Left cardiac atrium (tissue), 4 donors: ENCODE measurements around the gene CLCF1. TPM values are rescaled to one million over a fixed set of nuclear protein-coding genes. Genes with fewer than 3 reads are reported as not detected.
A peak's percentile ranks its signal among the peaks of the same experiment; 100 is the strongest.
"Not testable (repeated sequence)": the region's sequence is repeated elsewhere in the genome, so short reads cannot be mapped to it uniquely, and the experiment has no call there.

Experiments
- ATAC-seq, 2 donors: fragments of 200-7000 bp; cut with Tn5 transposase; one replicate each; pipeline ENCODE4 v1.9.1; 2020; ENCODE audit warnings: mild to moderate bottlenecking in 2 of 2, moderate library complexity in 2 of 2
- DNase-seq: peaks from one replicate; pipeline ENCODE4 v3.0.0-alpha.2; 2020
- intact Hi-C, 2 donors: fragments of 100-400 bp; cut with DNase I; formaldehyde crosslinking; loops; one replicate each; pipeline versions ENCODE4 v1.14.1 to v1.15.1; 2022 to 2023
- total RNA-seq, 2 donors: library from RNA; stranded (reverse); fragmentation: NEBNext Ultra II Directional; extraction: Animal tissue kit (Norgen Biotek cat#: 25700); gene quantifications; one replicate each; pipeline ENCODE4 v1.2.1, GENCODE V29; 2021
- donor health status: DM: no; HTN: yes; CAD: no.
- donor health status: DM: no; HTN: yes; CAD: no; lungs with severe emphysema.
- donor health status: DM: yes; HTN: yes; CAD: no.
- donor health status: Dilated cardiomyopathy.

Gene CLCF1
- total RNA-seq, 2 donors from 2014 or later, result 1.1 to 4.6 TPM

GRCh38 chr11:67409781-67410368 is 36.5 kb upstream of the CLCF1 start:
- ATAC-seq (no peak), DNase-seq (no peak)
- intact Hi-C loops, result loop anchor here in 1 of 2 donors (10.0 kb wide), 1 partner anchor 55 kb away; the partner anchor contains the start of gene TMEM134

GRCh38 chr11:67409261-67409666 is 35.9 kb upstream of the CLCF1 start:
- intact Hi-C loops, result loop anchor here in 1 of 2 donors (10.0 kb wide), 1 partner anchor 56 kb away; the partner anchor contains the start of gene TMEM134

DNA sequence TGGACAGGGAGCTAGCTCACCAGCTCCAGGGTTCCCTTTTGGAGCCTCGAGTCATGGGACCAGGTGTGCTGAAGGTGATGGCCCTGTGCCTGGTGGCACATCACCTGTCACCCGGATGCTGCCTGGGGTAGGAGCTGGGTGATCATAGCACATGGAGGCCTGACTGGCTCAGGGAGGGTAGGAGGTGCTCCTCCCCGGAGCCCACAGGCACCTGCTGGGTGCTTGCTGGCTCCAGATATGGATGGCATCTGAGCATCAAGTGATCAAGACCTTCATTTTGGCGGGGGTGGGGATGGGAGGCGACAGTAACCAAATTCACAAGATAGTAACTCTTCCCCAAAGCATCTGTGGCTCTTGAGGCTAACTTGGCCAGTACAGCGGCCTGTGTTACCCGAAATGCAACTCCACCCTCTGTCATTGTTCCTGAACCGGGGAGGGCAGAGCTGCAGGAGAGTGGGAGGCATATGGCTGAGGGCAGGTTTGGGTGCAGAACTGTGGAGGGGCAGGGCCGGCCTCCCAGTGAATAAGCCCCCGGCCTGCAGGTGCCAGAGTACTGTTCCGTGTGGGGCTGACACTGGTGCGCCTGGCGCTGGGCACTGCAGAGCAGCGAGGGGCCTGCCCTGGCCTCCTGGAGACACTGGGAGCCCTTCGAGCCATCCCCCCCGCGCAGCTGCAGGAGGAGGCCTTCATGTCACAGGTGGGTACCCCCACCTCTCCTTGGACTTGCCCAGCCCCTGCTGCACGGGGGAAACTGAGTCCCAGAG is 35.2 kb upstream of the CLCF1 start:
- no peak for ATAC-seq
- intact Hi-C loops, result loop anchor here in 1 of 2 donors (10.0 kb wide), 1 partner anchor 56 kb away; the partner anchor contains the start of gene TMEM134

More at GRCh38 chr11:67409261-67409666, 35.9 kb upstream of the CLCF1 start:
- ATAC-seq (peak in 1 of 2 donors; percentile 14), DNase-seq (no peak)

DNA sequence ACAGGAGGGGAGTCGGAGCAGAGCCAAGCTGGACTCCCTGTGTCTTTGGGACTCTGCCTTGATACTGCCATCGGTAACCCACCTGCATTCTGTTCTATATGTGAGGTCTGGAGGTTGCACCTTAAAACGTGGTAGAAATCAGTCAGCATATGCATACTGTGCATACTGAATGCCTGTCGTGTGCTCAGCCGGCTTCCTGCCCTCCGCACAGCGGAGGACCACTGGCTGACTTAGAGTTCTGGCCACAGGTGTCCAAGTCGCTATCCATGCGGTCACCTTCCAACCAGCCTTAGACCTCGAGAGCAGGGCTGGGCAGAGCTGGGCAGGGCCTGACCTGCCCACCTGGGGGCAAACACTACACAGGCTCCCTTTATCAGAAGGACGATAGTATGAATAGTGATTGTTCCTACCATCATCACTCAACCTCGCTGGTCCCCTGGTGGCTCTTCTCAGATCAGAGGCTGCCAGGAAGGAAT is 34.3 kb upstream of the CLCF1 start:
- intact Hi-C loops, result loop anchor here in 1 of 2 donors (10.0 kb wide), 1 partner anchor 57 kb away; the partner anchor contains the start of gene TMEM134
- ATAC-seq (no peak), DNase-seq (no peak)

More for the DNA sequence above, 35.2 kb upstream of the CLCF1 start:
- DNase-seq, result no peak

- ATAC-seq (peak; percentile 28 to 40), DNase-seq (no peak)
- intact Hi-C loops, result loop anchor here in 1 of 2 donors (10.0 kb wide), 1 partner anchor 58 kb away; the partner anchor contains the start of gene TMEM134
Measured at GRCh38 chr11:67406969-67407687, 33.7 kb upstream of the CLCF1 start.

DNA sequence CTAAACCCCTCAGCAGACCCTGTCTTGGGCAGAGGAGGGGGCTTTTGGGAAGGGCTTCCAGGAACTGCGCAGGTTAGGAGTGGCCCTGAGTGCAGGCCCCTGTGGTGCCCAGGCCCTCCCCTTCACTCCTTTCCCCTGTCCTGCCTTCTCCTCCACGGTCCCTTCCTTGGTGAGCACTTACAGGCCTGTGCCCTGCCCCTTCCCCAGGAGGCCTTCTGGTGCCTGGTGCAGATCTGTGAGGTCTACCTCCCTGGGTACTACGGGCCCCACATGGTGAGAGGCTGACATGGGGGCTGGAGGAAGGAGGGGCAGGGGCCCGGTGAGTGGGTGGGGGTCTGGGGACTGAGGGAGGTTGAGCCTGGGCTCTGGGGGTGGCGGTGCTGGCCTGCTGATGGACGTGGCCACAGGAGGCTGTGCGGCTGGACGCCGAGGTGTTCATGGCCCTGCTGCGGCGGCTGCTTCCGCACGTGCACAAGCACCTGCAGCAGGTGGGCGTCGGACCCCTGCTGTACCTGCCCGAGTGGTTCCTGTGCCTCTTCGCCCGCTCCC is 33.1 kb upstream of the CLCF1 start:
- ATAC-seq (no peak), DNase-seq (no peak)
- intact Hi-C loops, result loop anchor here in 1 of 2 donors (10.0 kb wide), 1 partner anchor 58 kb away; the partner anchor contains the start of gene TMEM134

DNA sequence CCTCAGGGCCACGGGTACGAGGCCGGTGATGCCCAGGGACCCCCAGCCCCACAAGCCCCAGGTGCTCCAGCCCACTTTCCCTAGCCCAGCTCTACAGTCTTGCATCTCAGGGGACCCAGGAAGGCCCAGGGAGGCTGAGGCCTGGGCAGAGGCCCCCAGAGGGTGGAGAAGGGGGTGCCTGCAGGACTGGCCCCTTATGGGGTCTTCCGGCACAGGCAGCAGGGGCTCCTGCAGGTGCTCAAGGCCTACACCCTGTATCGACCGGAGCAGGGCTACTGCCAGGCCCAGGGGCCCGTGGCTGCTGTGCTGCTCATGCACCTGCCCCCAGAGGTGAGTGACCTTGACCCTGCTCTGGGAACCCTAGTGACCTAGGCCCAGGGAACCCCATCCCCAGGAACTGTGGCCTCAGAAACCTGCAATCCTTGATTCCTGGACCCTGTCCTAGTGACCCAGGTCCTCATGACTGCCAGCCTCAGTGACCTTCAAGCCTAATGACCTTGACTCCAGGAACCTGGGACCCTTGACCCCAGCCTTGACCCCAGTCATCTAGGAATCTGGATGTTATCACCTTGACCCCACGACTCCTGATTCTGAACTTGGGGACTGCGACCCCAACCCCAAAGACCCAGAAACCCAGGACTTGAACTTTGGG is 32.4 kb upstream of the CLCF1 start:
- ATAC-seq (no peak), DNase-seq (no peak)
- intact Hi-C loops, result loop anchor here in 1 of 2 donors (10.0 kb wide), 1 partner anchor 59 kb away; the partner anchor contains the start of gene TMEM134

- intact Hi-C loops, result loop anchor here in 1 of 2 donors (10.0 kb wide), 1 partner anchor 60 kb away; the partner anchor contains the start of gene TMEM134
- no peak for ATAC-seq
- no peak for DNase-seq
Measured at GRCh38 chr11:67405196-67405567, 31.8 kb upstream of the CLCF1 start.

DNA sequence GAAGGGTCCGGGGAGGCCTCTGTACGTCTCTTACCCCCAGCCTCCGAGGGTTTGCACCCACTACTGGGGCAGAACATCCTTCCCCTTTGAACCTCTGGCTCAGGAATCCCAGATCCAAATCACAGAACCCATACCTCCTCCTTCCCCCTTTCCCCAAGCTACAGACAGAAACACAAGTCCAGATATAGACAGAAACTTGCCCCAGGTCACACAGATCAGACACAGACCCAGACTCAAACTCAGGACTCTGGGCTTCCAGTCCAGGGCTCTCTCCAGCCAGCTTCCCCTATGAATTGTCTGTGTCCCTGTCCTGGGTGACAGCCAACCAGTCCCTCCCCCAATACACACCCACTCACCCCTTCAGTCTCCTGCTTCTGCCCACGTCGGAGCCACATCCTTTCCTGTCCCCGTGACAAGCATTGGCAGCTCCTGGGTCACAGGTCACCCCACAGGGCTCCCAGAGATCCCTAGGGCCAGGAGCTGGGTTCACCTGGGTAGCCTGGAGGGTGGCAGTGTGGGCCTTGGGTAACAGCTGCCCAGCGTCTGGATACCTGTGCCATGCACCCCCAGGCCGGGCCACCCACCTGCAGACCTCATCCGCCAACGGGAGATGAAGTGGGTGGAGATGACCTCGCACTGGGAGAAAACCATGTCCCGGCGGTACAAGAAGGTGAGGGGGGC is 31.3 kb upstream of the CLCF1 start:
- DNase-seq (no peak), ATAC-seq (no peak)
- intact Hi-C loops, result loop anchor here (5.0 to 10.0 kb wide), 3 partner anchors 60 to 103 kb away; partner anchors contain the start of genes CDK2AP2 (in 1 of the 2), PITPNM1 (in 1 of the 2) and TMEM134 (in 1 of the 2)

GRCh38 chr11:67403085-67403484 is 29.7 kb upstream of the CLCF1 start:
- ATAC-seq, DNase-seq: not testable (repeated sequence)
- intact Hi-C loops, result loop anchor here (5.0 to 10.0 kb wide), 3 partner anchors 62 to 104 kb away; partner anchors contain the start of genes CDK2AP2 (in 1 of the 2), PITPNM1 (in 1 of the 2) and TMEM134 (in 1 of the 2)

GRCh38 chr11:67402192-67402839 is 28.9 kb upstream of the CLCF1 start:
- not testable (repeated sequence) for ATAC-seq, DNase-seq
- intact Hi-C loops, result loop anchor here (5.0 to 10.0 kb wide), 3 partner anchors 62 to 105 kb away; partner anchors contain the start of genes CDK2AP2 (in 1 of the 2), PITPNM1 (in 1 of the 2) and TMEM134 (in 1 of the 2)

DNA sequence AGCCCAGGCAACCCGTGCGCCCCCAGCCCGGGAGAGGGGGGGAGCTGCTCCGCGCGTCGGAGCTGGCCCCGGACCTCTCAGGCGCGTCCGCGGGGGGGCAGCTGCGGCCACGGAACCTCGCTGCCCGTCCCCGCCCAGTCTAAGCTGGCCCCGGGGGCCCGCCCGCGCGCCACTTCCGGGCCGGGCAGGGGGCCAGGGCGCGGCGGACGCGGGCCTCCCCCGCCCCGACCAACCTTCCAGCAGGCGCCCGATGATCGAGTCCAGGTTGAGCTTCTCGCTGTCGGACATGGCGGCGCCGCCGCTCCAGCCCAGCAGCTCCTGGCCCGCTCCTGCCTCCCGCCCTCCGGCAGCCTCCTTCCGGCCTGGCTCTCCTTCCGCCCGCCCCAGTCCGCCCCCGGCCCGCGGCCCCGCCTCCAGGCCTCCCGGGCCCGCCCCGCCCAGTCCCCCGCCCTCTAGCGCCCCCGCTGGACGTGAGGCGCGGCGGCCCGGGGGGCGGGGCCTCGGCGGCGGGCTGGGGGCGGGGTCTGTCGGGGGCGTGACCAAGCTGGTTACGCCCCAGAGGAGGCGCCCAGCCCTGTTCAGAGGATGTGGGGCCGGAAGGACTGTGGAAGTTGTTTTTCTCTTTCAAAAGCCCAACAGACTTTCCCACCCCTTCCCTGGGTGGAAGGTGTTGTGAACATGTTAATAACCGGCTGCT is 28.2 kb upstream of the CLCF1 start, which contains the start of gene PPP1CA:
Gene PPP1CA (minus strand): TSS at position 364 of the 697 bp plus-strand sequence. CDS start 76 bp downstream, at position 288.
- DNase-seq (peak; percentile 93), ATAC-seq (peak; percentile 87 to 90)
- intact Hi-C loops, result loop anchor here (5.0 to 10.0 kb wide), 3 partner anchors 63 to 106 kb away; partner anchors contain the start of genes CDK2AP2 (in 1 of the 2), PITPNM1 (in 1 of the 2) and TMEM134 (in 1 of the 2)

DNA sequence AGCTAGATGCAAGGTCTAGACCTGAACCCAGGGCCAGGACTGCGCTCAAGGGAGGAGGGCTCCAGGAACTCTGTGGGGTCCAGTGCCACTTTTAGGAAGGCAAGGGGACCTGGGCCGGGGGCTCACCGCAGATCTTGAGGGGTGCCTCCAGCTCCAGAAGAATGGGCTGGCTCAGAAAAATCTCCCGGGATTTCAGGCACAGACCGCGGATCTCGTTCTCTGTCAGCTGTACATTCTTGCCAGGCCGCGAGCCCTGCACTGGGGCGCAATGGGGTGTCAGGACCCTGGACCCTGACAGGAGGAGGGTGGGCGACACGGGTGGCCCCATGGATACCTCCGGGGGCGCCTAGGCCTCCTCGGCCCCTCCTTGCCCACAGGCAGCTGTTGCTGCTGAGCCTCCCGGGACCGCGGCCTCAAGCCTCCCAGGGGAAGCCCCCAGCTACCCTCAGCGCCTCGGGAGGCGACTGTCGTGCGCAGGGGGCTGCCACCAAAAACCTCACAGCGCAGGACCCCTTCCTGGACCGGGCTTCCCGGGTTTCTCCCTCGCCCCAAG is 27.6 kb upstream of the CLCF1 start:
- DNase-seq (no peak), ATAC-seq (peak; percentile 2 to 3)
- intact Hi-C loops, result loop anchor here (5.0 to 10.0 kb wide), 3 partner anchors 64 to 106 kb away; partner anchors contain the start of genes CDK2AP2 (in 1 of the 2), PITPNM1 (in 1 of the 2) and TMEM134 (in 1 of the 2)

DNA sequence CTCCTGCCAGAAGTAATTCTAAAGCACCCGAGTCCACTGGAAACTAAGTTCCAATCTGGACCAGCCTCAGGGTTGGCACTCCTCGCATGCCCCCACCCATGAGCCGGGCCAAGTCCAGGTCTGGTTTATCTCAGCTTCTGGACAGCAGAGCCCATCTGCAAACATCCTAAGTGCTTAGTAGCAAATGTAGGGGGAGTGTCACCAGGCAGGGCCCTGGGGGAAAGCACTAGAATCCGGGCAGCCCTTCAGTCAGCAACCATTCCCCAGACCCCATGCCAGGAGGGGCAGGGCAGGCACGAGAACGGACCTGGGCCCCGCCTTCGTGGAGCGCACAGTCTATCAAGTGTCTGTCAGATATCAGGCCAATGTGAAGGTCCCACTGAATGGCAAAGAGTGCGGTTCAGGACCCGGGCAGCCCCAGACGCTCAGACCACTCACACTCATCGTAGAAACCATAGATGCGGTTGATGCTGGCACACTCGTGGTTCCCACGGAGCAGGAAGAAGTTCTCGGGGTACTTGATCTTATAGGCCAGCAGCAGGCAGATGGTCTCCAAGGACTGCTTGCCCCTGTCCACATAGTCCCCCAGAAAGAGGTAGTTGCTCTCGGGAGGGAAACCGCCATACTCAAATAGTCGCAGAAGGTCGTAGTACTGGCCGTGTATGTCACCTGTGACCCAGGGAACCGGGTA is 27.0 kb upstream of the CLCF1 start:
- intact Hi-C loops, result loop anchor here (5.0 to 10.0 kb wide), 3 partner anchors 64 to 107 kb away; partner anchors contain the start of genes CDK2AP2 (in 1 of the 2), PITPNM1 (in 1 of the 2) and TMEM134 (in 1 of the 2)
- DNase-seq, result no peak

More for the DNA sequence above, 27.0 kb upstream of the CLCF1 start:
- ATAC-seq, result peak; percentile 0 to 12
